Stimulated activated naive CD8-positive, alpha-beta T cell treated with anti-CD3 and anti-CD28 coated beads, Interleukin-15, Interleukin-2, amounts not matched to agents 100 U/mL and 50 U/mL, for 24 hours (primary cell): Measurements from ENCODE around the gene GPR84.
"Not testable (repeated sequence)": the region's sequence is repeated elsewhere in the genome, so short reads cannot be mapped to it uniquely, and the experiment has no call there.

Experiments
- ATAC-seq: fragments of 150-1000 bp; cut with Tn5 transposase; one replicate; pipeline ENCODE4 v1.10.0; 2021
- DNase-seq: peaks from one replicate; pipeline ENCODE4 v3.0.0; 2021

Gene GPR84

DNA sequence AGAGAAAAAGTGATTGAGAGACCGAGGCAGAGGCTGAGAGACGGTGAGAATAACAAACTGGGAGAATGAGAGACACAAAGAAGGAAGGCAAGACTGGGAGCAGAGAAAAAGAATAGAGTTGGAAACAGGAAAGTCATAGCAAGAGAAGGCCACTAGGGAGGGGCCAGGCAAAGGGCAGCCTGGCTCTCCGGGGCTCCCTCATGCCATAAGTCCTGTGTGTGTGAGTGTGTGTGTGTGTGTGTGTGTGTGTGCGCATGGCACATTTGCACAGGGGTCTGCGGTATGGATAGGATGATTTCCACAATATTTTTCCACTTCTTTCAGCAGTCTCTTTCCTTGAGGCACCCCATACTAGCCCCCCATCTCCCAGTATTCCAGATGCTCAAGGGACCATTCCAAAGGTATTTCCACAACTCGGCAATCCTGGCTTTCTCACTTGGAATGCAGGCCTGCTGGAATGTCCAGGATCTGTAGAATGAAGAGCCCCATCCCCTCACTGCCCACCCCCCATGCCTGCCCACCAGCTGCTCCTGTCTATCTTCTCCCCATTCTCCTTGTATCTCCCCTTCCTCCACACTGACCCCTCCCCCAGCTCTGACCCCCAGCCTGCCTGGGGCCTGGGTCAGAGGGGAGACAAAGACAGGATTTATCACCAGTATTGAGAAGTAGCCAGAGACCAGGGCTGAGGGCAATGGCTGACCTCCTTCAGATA is 9.0 kb downstream of the GPR84 start:
- no peak for DNase-seq
- no peak for ATAC-seq

DNA sequence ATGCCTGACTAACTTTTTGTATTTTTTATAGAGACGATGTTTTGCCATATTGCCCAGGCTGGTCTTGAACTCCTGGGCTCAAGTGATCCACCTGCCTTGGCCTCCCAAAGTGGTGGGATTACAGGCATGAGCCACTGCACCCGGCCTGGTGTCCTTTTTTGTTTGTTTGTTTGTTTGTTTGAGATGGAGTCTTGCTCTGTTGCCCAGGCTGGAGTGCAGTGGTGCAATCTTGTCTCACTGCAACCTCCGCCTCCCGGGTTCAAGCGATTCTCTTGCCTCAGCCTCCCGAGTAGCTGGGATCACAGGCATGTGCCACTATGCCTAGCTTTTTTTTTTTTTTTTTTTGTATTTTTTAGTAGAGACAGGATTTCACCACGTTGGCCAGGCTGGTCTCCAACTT is 10.0 kb downstream of the GPR84 start:
- not testable (repeated sequence) for ATAC-seq, DNase-seq

DNA sequence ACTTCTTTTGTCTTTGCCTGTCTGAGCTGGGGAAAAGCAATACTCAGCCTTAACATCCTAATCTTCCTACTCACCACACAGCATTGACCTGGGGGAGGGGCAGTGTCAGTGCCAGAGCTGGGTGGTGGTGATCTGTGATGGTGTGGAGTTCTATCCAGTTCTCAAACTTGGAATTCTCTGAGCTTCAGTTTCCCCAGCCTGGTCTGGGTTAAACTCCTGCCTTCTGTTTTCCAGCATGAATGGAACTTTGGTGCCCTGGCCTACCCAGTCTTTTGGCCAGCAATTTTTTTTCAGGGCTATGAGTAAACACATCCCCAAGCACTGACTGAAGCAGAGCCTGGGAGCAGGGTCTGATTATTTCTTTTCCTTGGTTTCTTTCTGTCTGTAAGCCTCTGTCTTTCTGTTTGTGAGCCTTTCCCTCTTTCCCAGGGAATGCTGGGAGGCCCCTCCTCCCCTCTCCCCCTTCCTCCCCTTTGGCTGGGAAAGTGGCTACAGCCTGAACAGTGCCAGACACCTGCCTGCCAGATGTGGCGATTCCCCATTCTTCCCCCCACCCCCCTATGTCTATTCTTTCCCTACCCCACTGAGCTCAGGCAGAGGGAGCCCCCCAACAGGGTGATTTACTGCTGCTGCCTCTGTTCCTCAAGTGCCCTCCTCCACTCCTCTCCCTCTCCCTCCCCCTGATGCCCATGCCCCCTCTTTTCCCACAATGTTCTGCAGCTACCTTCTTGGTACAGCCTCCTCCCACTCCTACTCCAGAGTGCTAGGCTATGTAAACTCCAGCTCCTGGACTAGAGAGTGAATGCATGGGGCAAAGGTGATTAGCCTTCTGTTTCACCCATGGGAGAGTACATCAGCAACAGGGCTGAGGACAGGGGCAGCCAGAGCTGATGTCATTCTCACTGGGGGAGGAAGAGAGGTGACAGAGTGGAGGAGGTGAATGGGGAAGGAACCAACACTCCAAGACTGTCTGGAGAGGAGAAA is 11.1 kb downstream of the GPR84 start:
- ATAC-seq (no peak), DNase-seq (no peak)

DNA sequence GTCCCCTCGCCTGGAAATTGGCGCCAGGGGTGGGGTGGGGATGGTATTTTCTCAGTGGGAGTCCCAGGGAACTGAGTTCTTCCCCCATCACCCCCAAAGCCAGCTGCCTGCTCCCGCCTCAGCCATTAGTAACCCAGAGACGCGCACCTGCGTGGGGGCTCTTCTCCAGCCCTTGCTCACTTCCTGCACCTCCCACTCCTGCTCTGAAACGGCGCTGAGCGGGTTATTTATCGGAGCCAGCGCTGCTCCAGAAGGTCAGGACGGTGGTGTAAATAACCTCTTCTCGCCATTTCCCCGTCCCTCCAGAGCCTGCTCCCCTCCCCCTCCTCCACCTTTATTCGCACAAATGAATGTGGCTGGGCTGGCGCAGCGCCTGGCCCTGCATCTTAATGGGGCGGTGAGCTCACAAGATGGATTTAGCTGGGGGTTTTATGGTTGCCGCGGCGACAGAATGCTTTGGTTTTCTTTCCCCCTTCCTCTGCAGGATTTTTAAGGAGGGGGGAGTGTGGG is 12.2 kb downstream of the GPR84 start:
- DNase-seq: peak; percentile 48
- peak; percentile 59 for ATAC-seq

DNA sequence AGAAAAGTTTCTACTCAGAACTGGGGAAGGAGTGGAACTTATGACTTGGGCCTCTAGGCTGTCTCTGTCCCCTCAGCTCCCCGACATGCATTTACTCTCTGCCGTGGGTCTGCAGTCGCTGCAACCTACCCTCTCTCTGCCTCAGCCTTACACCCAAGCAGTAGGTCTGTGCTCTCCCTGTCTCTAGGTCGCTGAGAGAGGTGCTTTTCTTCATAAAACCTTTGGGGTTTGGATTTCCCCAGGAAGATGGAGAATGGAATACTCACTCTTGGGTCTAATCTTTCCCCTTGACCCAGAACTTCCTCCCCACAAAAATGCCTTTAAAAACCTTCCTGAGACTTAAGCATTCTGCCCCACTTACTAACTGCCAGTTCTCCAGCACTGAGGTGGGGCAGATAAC is 12.9 kb downstream of the GPR84 start:
- DNase-seq: no peak
- ATAC-seq: no peak

DNA sequence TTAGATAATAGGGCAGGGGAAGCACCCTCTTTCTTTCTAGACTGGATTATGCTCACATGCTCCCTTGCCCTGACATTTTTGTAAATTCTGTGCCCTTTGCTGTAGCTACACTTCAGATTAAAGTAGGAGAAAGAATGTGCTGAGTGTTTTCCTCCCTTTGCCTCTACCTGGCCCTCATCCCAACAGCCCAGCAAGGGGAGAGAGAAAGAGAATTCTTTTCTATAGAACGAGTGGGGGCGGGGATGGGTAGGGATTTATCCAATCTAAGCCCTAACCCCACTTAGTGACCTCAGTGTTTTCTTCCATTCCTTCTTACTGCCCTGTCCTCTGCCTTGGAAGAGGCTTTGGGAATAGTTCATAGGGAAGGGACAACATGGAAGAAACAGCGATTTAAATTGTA is 13.5 kb downstream of the GPR84 start:
- no peak for ATAC-seq
- no peak for DNase-seq

DNA sequence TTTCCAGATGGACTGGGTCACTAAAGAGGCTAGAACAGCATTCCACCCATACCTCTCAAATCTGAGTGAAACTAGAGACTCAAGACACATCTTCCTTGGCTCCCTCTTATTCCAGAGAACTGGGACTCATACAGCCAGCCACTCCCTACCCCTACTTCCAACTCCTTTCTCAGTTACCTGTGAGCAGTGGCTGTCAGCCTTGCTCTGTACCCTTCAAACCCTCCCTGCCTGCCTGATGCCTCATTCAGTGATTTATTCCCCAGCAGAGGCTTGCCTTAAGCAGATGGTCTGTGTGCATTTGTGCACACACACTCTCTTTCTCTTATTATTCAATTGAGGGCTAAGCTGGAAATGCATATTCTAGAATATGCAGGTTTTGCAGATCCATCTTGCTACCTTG is 14.6 kb downstream of the GPR84 start:
- no peak for ATAC-seq
- DNase-seq: no peak

DNA sequence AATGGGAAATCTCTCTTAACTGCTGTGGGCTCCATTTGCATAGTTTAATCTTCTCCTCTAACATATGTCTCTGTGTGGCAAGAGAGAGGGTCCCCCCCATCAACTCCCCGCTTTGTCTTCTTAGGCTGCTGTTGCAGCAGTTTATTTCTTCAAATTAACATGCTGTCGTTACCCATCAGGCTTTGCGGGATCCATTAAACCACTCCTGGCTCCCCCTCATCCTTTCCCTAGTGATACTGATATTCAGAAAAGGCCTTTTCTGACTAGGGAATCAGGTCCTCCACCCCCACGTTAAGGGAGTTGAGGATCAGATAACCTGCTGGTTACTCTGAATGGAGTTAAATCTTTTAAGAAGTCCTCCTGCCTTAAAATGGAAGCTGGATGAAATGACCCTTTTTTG is 15.2 kb downstream of the GPR84 start:
- ATAC-seq: no peak
- DNase-seq: no peak

DNA sequence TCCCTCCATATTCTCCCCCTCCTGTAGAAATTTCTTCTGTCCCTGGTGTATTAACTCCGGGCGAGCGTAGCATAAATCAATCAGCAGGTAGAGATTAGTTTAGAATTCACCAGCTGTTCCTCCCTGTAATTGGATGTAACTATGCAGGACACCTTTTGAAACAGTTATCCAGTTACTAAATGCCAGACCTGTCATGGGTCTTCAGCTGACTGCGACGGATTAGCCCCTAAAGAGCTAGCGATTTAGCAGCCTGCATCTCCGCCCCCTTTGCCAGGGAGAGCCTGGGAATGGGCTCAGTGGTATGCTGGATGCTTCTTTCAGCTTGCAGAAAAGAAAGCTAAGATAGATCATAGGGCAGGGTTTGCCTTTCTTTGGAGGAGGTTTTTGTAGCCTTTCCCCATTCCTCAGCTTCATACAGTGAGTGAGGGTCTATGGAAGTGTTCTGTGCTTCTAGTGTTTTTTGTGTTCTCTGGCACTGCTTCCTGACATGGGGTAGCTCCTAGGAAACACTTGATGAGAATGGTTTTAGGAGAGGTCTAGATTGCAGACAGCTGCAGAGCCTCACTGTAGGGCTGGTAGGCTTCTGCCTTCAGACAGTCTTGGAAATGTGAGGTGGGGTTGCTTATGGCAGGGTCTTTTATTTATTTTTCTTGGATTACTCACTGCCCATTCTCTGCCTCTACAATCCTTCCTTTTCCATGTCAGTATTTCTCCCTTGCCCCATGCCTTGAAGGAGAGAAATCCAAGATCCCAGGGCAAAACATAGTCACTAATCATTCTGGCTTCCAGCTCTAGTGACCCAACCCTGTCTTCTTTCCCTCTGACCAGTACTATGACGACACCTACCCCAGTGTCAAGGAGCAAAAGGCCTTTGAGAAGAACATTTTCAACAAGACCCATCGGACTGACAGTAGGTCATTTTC is 22.6 kb downstream of the GPR84 start:
- ATAC-seq (no peak), DNase-seq (no peak)

DNA sequence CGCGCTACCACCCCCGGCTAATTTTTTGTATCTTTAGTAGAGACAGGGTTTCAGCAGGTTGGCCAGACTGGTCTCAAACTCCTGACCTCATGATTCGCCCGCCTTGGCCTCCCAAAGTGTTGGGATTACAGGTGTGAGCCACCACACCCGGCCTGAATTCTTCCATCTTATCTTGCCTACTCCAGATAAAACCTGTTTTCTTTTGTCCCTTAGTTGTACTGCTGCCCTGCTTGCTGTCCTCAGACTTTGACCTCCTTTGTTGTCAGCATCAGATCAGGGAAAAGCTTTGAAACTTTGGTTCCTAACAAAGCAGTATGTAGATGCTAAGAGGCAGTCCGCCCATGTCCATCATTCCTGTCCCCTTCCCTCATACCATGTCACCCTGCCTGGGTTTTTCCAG is 23.4 kb downstream of the GPR84 start:
- DNase-seq: no peak
- no peak for ATAC-seq

DNA sequence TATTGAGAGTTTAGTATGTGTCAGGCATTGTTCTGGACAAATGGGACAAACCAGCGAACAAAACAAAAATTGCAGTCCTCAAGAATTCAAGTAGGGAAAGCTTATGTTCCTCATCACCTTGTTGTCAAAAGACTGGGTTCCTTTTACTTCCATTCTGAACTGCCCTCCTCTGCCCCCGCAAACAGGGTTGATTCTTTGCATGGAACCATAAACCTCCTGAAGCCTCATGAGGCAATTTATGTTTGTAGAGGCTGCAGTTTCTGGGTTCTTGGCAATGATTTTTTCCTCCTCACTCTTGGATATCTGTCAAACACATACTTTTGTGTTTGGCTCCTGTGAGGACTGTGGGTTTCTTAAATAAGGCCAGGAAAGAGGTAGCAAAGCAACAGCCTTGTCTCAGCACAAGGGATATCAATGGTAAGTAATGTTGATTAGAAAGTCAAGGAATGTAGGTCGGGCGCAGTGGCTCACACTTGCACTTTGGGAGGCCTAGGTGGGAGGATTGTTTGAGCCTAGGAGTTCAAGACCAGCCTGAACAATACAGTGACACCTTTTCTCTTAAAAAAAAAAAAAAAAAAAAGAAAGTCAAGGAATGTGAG is 25.5 kb downstream of the GPR84 start:
- ATAC-seq (no peak), DNase-seq (no peak)

DNA sequence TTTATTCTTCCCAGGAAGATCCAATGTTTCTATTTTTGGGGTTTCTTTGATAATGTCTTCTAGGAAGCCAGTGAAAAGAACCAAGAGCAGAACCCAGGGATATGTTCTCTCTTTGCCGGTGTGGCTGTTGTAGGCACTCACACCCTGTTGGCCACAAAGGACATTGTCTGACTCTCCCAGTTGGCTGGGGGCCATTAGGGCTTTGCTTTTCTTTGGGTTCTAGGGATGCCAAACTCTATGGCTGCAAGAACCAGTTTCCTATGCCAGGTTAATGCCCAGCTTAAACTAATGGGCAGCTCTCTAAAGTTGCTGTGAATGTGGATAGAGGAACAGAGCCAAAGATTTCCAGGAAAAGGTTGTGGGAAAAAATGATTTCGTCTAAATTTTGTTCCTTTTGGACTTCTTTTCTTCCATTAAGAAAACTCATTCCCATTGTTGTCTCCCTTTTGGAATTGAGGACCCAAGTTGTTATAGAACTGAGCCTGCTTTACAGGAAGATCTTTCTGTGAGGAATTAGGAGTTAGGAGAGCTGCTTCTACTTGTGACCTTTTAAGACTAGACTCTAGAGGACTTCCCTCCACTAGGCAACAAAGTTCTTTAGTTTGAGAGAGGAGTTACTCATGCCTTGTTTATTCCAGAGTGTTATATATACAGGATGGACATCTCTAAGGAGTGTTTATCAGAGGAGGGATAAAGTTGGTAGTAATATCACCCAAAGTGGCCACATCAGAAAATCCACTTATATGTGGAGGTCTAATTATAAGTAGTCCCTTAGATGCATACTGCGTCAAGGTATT is 26.2 kb downstream of the GPR84 start:
- ATAC-seq (no peak), DNase-seq (no peak)

DNA sequence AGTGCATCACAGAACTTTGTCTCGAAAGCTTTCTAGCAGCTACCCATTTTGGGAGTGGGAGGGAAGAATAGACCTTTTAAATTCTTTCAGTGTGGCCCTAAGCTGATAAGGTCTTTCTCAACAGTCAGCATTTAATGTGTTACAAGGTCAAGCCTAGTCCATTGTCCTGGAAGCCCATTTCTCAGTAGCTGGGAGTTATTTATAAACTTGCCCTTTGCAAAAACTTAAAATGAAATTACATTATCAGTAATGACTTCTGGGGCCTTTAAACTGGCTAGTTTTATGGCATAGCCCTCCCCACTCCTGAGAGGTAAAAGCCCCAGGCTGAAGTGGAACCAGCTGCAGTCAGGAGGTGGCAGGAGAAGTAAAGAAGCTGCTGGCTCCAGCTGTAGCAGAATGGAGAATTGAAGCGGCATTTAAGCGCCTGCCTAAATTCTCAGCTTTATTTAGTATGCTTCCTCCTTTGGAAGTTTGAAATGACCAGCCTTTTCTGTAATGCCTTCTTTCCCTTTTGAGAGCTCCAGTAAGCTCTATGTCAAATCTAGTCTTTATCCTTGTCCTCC is 26.9 kb downstream of the GPR84 start:
- ATAC-seq: no peak

DNA sequence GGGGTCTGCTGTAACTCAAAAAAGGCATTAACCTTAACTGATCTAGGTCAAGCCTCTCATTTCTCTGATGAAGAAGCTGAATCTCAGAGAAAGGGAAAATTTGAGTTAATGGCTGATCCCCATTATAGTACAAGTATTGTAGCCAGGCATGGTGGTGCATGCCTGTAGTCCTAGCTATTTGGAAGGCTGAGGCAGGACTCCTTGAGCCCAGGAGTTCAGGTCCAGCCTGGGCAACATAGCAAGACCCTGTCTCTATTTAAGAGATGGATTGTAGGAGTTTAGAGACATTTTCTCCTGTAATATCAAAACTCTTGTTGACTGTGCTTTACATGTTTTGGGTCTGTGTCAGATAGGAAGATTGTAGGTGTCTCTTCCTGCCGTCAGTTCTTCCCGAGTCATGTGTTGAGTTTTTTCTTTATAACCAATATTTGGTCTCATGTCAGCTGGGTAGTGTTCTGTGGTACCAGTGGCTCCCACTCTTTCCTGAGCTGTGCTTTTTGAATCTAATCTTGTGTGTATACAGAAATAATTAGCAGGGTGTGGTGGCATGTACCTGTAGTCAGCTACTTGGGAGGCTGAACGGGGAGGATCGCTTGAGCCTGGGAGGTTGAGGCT is 30.8 kb downstream of the GPR84 start:
- ATAC-seq: no peak
- DNase-seq: no peak

More for the DNA sequence above, 26.9 kb downstream of the GPR84 start:
- DNase-seq: no peak

DNA sequence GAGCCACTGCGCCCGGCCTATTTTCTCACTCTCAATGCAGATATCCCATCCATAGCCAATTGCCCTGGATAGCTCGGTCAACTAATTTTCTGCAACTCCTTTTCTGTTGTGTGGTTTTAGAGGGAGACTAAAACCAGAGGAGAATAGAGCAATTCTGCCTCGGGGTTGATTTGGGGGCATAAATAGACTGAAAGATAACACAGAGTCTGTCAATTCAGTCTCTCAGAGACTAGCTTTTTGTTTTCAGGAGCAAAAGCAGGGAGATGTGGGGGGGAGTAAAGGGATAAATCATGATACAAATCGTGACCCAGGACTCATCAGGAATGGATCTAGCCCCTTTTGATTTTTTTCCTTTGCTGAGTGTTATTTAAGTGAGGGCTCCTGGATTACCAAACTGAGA is 32.8 kb downstream of the GPR84 start:
- no peak for ATAC-seq
- DNase-seq: no peak

DNA sequence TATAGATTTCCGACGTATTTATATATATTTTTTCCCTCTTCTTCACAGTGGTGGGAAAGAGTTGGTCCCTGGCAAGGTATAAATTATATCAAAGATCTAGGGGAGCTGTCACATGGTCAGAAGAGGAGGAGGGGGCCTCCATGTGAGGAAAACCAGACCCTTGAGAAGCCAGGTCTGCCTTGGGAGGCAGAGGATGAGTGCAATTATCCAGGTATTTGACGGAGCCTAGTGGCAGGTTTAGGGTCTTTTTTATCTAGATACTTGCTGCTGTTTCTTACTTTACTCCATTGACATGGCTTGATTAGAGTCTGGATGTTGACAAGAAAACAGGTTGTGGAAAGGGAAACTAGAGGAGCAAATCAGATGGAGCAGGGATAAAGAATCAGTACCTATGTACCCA is 33.8 kb downstream of the GPR84 start:
- no peak for ATAC-seq
- no peak for DNase-seq

DNA sequence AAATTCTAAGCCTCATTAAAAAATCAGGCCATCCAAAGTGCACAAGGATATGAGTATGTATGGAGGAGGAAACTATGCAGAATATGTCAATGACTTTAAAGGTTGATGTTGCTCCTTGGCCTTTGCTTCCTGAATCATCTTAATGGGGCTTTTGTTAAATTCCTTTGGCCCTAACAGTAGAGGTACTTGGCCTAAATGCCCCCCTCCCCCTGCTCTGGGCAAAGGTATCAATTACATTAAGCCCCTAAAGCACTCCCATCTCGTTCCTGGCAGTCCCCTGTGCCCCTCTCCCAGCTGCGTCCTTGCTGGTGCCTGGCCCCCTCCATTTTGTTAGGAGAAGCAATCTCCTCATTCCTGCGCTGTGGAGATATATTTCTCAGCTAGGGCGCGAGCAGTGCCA is 34.5 kb downstream of the GPR84 start:
- ATAC-seq: no peak

DNA sequence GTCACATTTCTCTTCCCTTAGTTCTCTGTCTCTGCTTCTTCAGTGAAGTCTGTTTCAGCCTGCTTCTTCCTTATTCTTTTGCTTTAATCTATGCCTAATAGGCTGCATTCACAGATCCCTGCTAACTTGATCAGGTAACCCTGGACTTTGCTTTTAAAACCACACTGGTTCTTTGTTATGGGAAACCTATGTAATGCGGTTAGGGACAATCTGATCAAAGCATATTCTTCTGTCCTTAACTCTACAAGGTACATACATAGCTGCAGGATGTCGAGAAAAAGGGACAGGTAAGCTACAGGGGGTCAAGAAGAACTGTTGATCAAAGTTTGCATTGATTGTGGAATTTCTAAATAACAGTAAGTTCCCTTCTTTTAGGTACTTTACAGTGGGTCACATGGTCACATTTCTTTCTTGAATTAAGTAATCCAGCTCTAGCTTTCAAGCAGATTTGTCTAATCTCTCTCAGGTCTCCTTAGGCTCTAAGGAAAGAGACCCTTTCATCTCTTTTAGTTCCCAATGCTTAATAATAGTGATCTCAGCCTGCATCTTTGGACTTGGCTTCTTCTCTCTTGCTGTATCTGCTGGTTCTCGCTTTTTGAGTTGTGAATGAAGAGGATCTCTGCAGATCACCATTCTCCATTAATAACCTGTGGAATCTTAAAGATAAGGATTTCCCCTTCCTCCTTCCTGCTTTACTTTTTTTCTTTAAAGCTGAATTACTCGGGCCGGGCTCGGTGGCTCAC is 35.5 kb downstream of the GPR84 start:
- DNase-seq (no peak), ATAC-seq (no peak)

More for the DNA sequence above, 34.5 kb downstream of the GPR84 start:
- DNase-seq: no peak

DNA sequence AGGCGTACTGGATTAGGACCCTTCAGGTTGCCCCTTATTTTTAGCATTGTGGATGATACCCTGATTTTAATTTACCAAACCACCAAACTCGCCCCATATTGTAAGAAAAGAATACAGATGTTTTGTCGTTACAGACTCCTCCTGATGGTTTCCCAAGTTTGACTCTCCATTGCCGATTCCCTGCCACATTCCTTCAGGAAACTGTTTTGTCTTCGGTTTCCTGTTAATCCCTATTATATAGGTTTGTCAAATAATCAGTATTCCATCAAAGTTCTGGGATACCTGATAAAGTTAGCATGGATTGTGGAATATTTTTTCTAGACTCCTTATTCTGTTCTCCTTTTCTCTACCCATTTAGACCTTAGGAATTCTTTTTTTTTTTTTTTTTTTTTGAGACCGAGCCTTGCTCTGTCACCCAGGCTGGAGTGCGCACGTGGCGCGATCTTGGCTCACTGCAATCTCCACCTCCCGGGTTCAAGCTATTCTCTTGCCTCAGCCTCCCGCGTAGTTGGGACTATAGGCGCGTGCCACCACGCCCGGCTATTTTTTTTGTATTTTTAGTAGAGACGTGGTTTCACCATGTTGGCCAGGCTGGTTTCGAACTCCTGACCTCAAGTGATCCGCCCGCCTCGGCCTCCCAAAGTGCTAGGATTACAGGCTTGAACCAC is 38.7 kb downstream of the GPR84 start:
- DNase-seq, ATAC-seq: not testable (repeated sequence)
